Measurements from ENCODE around the gene IFI6.

The IFI6 gene

DNA sequence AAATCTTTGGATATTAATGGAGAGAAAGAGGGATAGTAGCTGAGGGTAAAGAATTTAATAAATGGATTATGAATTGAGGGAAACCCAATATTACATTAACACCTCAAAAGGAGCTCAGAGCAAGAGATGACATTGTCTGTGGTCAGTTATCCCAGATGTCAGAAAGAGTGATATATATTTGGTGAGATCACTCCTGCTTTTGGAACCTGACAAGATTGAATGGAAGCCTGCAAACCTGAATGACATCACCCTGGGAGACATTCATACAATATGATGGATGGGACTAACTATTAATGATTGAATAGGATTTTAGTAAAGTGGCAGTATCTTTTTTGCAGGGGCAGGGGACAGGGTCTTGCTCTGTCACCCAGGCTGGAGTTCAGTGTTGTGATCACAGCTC, 6.8 kb upstream of the IFI6 start:
- H3K27ac ChIP-seq = no peak overlapping the region

DNA sequence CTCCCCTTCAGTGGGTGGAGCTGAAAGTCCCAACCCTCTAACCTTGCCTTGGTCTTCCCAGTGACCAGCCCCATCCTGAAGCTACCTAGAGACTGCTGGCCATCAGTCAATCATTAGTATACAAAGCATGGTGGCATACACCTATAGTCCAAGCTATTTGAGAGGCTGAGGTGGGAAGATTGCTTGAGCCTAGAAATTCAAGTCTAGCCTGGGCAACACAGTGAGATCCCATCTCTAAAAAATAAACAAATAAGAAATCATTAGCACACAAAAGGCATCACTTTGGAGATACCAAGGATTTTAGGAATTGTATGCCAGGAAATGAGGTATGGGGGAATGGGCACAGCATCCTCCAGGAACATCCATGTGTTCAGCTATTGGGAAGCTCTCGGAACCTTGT, 4.4 kb upstream of the IFI6 start:
- H3K27ac ChIP-seq = no peak overlapping the region
- H3K4me3 ChIP-seq = no peak overlapping the region

More for the DNA sequence above, 6.8 kb upstream of the IFI6 start:
- H3K4me3 ChIP-seq = no peak overlapping the region

DNA sequence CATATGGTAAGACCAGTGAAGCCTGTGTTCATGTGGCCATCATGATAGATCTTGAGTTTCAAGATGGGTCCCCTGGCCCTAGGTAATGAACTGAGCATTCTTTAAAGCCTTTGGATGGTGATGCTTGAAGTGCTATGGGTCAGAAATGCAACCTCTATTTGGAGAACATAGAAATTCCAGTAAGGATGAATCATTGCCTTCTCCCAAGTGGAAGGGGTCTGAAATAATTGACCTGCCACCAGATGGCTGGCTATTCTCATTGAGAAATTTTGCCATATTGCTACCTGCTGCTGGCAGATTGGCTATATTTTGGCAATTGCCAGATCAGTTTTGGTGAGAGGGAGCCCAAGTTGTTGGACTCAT, 739 bp upstream of the IFI6 start:
- H3K4me3 ChIP-seq = peak overlapping the region in 2 of 7 experiments; percentile 42 to 45
- H3K27ac ChIP-seq = peak overlapping the region in 19 of 21 experiments; percentile 28 to 91 (median 77)

DNA sequence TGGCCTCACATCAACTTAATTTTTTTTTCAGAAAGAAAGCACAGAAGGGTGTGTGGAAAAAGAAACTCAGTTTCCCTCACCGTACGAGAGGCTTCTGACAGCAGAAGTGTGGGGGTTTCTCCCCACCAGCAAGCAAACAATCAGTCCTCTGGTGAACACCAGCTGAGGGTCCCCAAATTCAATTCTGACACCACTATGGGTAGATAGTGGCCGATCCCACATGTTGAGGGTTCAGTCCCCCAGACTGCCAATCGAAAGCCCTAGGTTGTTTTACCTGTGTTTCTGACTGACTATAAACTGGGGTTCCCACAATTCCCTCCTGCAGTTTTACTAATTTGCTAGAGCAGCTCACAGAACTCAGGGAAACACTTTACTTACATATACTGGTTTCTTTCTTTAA, 2.1 kb downstream of the IFI6 start:
- Histone ChIP-seq H3K4me3 (peak overlapping the region in 4 of 7 experiments; percentile 9 to 27 (median 18)), H3K27ac (no peak overlapping the region)

DNA sequence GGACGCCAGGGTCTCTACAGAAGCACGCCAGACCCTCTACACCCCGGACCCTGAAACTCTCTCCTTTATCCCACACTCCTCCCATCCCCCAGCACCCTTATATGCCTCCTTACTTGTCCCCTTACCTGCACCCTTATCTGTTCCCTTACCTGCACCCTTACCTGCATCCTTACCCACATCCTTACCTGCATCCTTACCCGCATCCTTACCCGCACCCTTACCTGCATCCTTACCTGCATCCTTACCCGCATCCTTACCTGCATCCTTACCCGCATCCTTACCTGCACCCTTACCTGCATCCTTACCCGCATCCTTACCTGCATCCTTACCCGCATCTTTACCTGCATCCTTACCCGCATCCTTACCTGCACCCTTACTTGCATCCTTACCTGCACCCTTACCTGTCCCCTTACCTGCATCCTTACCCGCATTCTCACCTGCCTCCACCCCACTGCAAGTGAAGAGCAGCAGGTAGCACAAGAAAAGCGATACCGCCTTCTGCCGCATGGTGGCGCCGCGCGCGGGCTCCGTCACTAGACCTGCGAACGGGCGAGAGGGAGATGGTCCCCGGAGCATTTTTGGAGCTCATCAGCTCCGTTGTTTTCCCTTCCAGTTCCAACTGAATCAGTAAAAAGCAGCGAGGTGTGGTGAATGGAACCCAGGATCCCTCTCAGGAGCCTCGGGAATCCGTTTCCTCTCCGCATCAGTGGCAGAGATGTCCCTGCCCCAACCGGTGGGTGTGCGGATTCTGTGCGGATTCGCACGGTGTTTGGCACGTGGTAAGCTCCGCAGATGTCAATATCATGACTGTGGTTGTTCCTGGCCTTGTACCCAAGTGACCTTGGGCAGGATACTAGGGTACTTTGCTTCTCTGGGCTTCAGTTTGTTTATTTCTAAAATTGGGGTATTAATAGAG, 2.9 kb downstream of the IFI6 start:
- Histone ChIP-seq H3K4me3 (peak overlapping the region; percentile 9 to 33 (median 27)), H3K27ac (peak overlapping the region in 1 of 21 experiments; percentile 23)

DNA sequence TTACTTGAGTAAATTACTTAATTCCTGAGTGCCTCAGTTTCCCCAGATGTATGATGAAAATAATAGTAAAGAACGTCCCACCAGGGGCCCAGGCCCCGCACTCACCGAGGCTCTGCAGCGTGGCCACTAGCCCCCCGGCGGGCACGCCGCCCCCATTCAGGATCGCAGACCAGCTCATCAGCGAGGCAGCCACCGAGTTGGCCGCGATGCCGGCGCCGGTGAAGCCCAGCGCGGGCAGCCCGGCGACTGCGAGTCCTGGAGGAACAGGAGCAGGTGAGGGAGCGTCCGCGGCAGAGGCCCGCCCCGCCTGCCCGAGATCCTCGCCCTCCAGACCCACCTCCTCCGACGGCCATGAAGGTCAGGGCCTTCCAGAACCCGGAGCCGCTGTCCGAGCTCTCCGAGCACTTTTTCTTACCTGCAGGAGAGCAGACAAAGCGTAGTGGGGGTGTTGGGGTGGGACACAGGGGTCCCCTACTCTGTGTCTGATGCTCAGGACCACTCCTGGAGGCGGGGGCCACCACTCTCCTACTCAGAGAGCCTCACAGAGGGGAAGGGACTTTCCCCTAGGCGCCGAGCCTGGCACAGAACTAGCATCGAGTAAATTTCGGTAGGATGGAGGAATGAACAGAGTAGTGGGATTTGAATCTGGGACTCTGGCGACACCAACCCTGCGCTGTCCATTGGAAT, 3.7 kb downstream of the IFI6 start:
- no peak overlapping the region for H3K27ac ChIP-seq
- H3K4me3 ChIP-seq = no peak overlapping the region

DNA sequence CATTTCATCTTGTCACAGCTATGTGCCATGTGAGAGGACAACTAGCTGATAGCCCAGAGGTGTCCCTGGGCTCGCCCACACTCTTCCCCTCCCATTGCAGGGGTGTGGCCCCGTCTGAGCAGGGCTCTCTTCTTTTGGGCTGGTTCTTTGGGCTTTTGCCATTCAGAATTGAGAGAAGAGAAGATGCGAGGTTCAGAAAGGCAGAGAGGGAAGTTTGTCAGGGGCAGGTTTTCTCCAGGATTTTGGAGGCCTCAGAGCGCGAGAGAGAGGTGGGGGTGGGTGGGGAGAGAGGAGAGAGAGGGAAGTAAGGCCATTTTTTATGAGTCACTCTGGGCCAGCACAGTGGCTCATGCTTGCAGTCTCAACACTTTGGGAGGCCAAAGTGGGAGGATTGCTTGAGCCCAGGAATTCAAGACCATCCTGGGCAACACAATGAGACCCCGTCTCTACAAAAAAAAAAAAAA, 5.2 kb downstream of the IFI6 start:
- H3K4me3 ChIP-seq = no peak overlapping the region

DNA sequence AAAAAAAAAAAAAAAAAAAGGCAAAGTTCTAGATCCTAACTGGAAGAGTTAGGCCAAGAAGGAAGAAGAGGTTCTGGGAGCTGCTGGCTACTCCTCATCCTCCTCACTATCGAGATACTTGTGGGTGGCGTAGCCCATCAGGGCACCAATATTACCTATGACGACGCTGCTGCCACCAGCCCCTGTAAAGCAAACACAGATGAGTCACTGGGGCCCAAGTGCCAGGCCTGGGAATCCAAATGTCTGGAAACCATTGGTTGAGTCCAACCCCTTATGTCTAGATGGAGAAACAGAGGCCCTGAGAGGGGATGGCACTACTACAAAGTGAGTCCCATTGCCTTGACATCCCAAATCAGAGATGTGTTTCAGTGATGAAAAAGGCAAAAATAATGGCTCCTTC, 5.7 kb downstream of the IFI6 start:
- Histone ChIP-seq H3K27ac (no peak overlapping the region), H3K4me3 (no peak overlapping the region)

More for the DNA sequence above, 5.2 kb downstream of the IFI6 start:
- H3K27ac ChIP-seq = no peak overlapping the region

DNA sequence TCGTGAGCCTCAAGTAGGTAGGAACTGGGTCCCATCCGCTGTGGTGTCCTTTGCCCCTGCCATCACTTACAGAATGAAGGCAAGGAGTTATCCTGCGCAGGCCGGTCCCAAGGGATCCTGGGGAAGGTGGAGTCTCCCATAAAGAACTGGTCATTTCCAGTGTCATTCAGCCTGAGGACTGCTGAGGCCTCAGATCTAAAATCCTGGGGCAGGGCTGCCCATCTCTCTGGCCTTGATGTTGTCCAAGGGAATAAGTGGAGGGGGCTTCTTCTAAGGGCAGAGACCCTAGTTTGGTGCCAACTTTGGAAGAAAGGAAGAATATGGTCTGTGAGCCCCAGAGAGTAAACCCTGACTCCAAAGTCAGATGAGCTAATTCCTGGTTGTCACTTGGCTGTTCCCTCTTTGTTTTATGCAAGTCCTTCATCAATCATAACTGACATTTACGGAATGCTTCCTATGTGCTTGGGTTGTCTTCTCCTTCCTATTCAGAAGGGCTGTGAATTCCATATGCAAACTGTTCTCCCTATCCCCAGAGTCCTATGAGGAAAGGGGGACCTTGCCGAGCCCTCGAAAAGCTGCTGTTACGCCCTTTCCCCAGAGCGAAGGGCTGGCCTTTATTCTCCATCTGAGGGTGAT, 6.9 kb downstream of the IFI6 start:
- no peak overlapping the region for H3K27ac ChIP-seq
- H3K4me3 ChIP-seq = no peak overlapping the region

DNA sequence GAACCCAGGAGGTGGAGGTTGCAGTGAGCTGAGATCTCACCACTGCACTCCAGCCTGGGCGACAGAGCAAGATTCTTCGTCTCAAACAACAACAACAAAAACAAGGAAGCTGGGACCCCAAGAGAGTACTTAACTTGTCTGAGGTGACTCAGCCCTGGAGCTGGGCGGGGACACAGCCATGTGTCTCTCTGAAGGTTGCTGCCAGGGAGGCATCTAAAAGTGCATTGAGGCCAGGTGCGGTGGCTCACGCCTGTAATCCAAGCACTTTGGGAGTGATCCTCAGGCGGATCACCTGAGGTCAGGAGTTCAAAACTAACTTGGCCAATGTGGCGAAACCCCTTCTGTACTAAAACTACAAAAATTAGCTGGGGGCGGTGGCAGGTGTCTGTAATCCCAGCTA, 7.7 kb downstream of the IFI6 start:
- Histone ChIP-seq H3K27ac (peak overlapping the region in 1 of 21 experiments; percentile 26), H3K4me3 (no peak overlapping the region)

DNA sequence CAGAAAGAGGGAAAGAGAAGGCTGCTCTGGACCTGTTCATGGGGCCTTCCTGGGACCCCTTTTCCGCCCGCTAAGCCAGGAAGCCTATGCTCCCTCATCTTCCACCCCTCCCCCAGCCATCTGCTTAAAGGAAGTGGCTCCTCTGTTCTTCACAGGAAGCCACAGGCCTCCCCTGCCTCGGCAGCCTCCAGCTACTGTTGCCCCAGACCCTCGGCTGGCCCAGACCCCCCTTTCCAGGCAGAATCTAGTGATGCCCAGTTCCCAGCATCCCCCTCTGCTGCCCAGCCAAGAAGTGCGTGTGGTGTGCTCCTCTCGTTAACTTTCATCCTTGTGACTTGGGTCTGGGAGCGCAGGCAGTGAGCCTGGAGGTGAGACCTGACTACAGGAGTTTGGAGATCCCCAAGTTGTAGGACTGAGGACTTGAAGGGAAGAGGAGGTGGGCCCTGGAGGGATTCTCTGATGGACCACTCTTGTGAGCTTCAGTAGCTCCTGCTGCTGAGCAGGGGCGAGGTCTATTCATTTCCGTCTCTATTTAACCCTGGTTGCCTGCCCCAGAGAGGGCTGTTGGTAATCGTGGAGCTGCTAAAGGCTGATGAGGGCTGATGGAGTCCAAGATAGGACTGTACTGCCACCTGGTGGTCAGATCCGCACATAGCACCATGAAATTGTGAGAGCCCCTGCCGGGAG, 9.1 kb downstream of the IFI6 start:
- Histone ChIP-seq H3K27ac (peak overlapping the region in 20 of 21 experiments; percentile 22 to 100 (median 76)), H3K4me3 (no peak overlapping the region)

DNA sequence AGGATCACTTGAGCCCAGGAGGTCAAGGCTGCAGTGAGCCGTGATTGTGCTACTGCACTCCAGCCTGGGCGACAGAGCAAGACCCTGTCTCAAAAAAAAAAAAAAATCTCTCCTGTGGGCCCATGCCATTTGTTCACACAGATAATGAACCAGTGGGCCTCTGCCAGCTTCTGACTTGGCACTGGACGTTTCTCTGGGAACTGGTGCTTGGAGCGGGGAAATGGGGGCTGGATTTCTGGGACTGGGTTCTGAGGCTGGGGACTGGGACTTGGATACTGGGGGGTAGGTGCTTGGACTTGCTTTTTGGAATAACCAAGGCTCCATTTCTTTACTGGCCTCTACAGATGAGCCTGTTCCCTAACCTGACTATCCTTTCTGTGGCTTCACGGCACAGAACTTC, 9.7 kb downstream of the IFI6 start:
- H3K4me3 ChIP-seq = no peak overlapping the region
- H3K27ac ChIP-seq = peak overlapping the region in 20 of 21 experiments; percentile 22 to 100 (median 76)

DNA sequence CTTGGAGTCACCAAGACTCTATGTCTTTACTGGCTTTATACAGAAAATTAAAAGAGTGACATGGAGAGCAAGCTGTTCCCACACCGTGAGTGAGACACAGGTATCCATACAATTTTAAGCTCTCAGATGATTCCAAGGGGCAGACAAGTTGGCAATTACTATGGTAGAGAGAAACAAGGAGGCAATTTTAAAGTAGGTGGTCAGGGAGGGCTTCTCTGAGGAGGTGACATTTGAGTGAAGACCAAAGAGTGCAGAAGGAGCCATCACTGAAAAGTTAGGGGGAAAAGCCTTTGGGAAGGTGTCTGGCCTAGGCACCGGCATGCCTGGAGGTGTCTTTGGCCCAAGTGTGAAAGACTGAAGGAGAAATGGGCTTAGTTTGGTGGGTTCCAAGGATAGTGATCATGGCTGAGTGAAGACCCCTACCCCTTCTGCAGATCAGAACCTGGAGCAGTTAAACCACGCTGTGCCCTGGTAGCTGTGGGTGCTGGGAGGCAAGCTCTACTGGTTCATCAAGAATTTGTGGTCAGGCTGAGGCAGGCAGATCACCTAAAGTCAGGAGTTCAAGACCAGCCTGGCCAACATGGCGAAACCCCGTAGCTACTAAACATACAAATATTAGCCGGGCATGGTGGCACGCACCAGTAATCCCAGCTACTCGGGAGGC, 10.4 kb downstream of the IFI6 start:
- Histone ChIP-seq H3K4me3 (no peak overlapping the region), H3K27ac (peak overlapping the region in 9 of 21 experiments; percentile 16 to 100 (median 91))

DNA sequence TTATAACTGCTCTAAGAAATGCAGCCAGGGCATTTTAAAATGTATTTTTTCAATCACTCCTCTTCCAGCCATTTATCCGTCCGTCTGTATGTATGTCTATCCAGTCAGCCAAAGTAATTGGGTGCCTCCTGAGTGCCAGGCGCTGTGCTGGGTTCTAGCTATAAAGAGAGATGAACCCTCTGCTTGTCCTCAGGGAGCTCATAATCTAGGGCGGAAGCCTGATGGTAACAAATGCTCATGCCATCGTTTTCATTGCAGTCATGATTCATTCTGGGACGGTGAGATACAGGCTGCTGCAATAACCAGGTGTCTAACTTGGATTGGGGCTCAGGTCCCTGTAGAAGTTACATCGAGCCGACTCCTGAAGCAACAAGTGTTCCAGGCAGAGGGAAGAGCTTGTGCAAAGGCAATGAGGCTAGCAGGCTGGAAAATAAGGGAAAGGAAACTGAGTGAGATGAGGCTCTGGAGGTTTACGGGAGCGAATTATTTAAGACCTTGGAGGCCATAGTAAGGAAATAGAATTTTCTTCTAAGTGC, 11.6 kb downstream of the IFI6 start:
- Histone ChIP-seq H3K27ac (peak overlapping the region in 20 of 21 experiments; percentile 91 to 100 (median 96)), H3K4me3 (peak overlapping the region; percentile 46 to 82 (median 55))

DNA sequence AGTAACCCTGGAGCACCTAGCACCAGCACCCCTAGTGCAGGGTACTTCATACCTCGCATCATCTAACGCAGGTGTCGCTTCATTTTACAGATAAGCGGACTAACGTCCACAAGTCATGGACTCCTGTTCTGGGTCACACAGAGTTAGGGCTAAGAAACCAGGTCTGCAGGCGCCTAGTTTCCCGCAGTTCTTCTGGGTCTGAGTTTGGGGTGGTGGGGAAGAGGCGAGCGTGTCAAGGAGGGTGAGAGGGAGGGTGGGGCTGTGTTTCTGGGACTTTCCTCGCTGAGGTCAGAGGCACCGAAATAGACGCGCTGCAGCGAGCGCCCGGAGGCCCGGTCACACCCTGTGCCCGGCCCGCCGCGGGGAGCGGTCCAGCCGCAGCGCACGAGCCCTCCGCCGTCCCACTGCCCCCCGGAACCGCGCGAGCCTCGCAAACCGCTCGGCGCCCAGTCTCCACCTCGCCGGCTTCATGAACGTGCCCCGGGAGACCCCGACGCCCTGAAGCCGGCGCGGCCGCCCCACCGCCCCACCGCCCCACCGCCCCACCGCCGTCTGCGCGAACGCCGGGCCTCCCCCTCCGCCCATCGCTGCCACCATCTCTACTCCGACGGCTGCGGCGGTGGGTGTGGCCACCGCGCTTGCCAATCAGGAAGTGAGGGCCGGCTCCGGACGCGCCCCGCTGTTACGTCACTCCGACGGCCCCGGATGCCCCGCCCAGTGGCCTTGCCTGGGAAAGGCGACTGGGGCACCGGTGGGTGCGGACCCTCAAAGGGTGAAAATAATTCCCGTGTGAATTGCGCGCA, 12.3 kb downstream of the IFI6 start:
- H3K4me3 ChIP-seq = peak overlapping the region; percentile 46 to 82 (median 55)
- peak overlapping the region; percentile 91 to 100 (median 96) for H3K27ac ChIP-seq

DNA sequence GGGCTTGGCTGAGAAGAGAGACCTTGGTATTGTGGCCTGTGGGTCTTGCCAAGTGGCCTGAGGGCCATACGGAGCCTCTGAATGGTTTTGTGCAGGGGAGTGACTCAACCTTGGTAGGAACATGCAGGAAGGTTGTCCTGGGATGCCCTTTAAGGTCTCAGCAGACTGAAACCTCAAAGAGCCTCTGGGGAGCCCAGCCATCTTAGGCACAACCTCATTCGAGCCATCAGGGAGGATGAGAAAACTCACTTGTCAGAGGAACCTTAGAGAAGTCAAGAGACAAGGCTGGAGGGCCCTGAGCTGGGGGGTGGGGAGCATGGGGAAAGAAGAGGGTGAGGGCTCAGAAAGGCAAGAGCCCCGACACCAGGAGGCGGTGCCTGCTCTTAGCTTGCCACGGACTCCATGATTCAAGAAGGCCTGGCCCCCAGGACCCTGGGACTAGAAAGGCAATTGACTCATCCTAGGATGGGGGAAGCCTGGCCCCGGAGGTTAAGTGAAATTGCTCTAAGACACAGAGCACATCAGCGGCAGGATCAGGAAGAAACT, 13.0 kb downstream of the IFI6 start:
- peak overlapping the region in 6 of 7 experiments; percentile 46 to 82 (median 56) for H3K4me3 ChIP-seq

DNA sequence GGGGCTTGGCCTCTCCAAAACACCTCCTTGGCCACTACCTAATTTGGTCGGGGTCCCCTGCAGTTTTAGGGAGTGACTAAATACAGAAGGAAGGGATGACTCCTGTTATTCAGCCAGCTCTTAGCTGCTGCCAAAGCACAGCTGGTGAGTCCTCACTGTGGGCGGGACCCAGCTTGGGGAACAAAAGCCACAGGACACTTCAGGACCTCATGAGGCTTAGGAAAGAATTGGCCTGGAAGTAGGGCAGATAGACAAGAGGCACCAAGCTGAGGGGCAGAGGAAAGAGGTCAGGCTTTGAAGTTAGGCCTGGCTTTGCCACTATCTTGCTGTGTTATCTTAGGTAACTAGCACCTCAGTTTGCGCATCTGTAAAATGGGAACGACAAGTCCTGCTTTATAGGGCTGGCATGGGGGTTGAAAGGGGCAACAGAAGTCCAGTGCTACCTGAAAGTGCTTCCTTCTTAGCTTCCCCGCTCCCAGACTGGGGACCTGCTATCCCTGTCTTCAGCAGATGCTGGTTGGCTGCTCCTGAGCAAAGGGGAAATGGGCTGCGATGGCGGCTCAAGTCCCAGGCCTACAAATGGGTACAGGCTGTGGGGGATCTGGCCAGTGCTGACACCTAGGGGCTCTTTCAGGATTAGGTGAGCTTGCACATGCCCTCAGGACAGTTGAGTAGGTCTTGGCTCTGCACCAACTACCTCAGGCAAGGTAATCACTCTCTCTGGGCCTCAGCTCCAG, 15.7 kb downstream of the IFI6 start:
- peak overlapping the region in 18 of 21 experiments; percentile 15 to 84 (median 71) for H3K27ac ChIP-seq

More for the DNA sequence above, 13.0 kb downstream of the IFI6 start:
- peak overlapping the region; percentile 55 to 100 (median 96) for H3K27ac ChIP-seq

More for the DNA sequence above, 15.7 kb downstream of the IFI6 start:
- H3K4me3 ChIP-seq = no peak overlapping the region
